GM10248 (cell line): ENCODE data around the gene SLC5A3.

ENCODE experiments used
- CTCF ChIA-PET: fragments of 300-600 bp; sonication (Branson Sonifier 250); formaldehyde crosslinking; extraction: SDS; loops from one replicate; lab custom pipeline; 2021; ENCODE audit warnings: antibody characterized with exemption; lab: Yijun Ruan, JAX
- POLR2A ChIA-PET: fragments of 350-650 bp; sonication (Branson Sonifier 250); formaldehyde crosslinking; extraction: SDS; loops from one replicate; lab custom pipeline; 2020; ENCODE audit warnings: antibody characterized with exemption; lab: Yijun Ruan, JAX
- DNase-seq: peaks from one replicate; pipeline ENCODE4 v3.0.0; 2012; ENCODE audit errors: extremely low spot score
- CTCF ChIP-seq: IDR thresholded peaks from 2 replicates; pipeline ENCODE4 v1.5.1; 2012; ENCODE audit warnings: mild to moderate bottlenecking, low read depth; ENCODE audit errors: extremely low read depth, missing control alignments, control extremely low read depth

The SLC5A3 gene

GRCh38 chr21:34042735-34043134, 30.6 kb upstream of the SLC5A3 start:
- ChIA-PET CTCF (no interaction called here), POLR2A (no interaction called here)
- TF ChIP-seq CTCF: no peak
- no peak for DNase-seq

- ChIA-PET CTCF (no interaction called here), POLR2A (no interaction called here)
- DNase-seq: no peak
- no peak for TF ChIP-seq CTCF
These were observed 30.0 kb upstream of the SLC5A3 start for GRCh38 chr21:34043333-34043732.

GRCh38 chr21:34046917-34047316, 26.5 kb upstream of the SLC5A3 start:
- no peak for TF ChIP-seq CTCF
- CTCF ChIA-PET: no interaction called here
- DNase-seq: peak; percentile 51
- POLR2A ChIA-PET: no interaction called here

GRCh38 chr21:34047835-34048234, 25.5 kb upstream of the SLC5A3 start:
- ChIA-PET POLR2A (no interaction called here), CTCF (no interaction called here)
- DNase-seq: no peak
- TF ChIP-seq CTCF: no peak

GRCh38 chr21:34052171-34052570, 21.2 kb upstream of the SLC5A3 start:
- TF ChIP-seq CTCF: no peak
- POLR2A ChIA-PET: no interaction called here
- DNase-seq: no peak
- CTCF ChIA-PET: interaction anchor here (0.7 to 1.9 kb wide), 3 partner anchors 11 to 29 kb away, joined by 3 to 5 read pairs (median 4); no protein-coding TSS in a partner anchor

GRCh38 chr21:34054259-34054658, 19.1 kb upstream of the SLC5A3 start:
- ChIA-PET CTCF (no interaction called here), POLR2A (no interaction called here)
- no peak for DNase-seq
- TF ChIP-seq CTCF: no peak

- DNase-seq: no peak
- ChIA-PET POLR2A (interaction anchor here (0.5 to 1.6 kb wide), 2 partner anchors 18 to 1878 kb away, joined by 4 to 14 read pairs; partner anchors contain the start of genes MRPS6 and SLC5A3), CTCF (interaction anchor here (0.9 to 1.5 kb wide), 2 partner anchors 16 to 132 kb away, joined by 4 read pairs; no protein-coding TSS in a partner anchor)
- no peak for TF ChIP-seq CTCF
These were observed 17.8 kb upstream of the SLC5A3 start for GRCh38 chr21:34055615-34056014.
